HEK293T (cell line): Measurements from ENCODE around the gene RAB6A.

Source experiments
- ARNT ChIP-seq: fragments of 450-650 bp; IDR thresholded peaks from 2 replicates; pipeline ENCODE4 v1.6.1; 2017; ENCODE audit warnings: mild to moderate bottlenecking
- LEF1 ChIP-seq: fragments of 450-650 bp; IDR thresholded peaks from 2 replicates; pipeline ENCODE4 v1.6.1; 2017; ENCODE audit warnings: mild to moderate bottlenecking, borderline replicate concordance

- no peak for TF ChIP-seq LEF1
- no peak for TF ChIP-seq ARNT
Measured at GRCh38 chr11:73680687-73681086, 80.2 kb downstream of the RAB6A start.
